Body of pancreas (tissue), 4 donors: ENCODE results near the gene ZNF638.

Experiments used
- POLR2A ChIP-seq, 3 donors: fragments of 450-650 bp; IDR thresholded peaks; one replicate each; pipeline ENCODE4 v1.6.1; 2016; ENCODE audit warnings: antibody characterized with exemption in 3 of 3, mild to moderate bottlenecking in 2 of 3
- TF ChIP-seq, protein P1 (sequence below), 7 experiments: fragments of 450-650 bp in 4 of 7; fragments of 200-600 bp in 3 of 7; sonication (generic) in 3 of 7; IDR thresholded peaks; one replicate each; pipeline ENCODE4 v1.5.1; 2016 to 2019; ENCODE audit warnings: antibody characterized with exemption in 7 of 7

DNA sequence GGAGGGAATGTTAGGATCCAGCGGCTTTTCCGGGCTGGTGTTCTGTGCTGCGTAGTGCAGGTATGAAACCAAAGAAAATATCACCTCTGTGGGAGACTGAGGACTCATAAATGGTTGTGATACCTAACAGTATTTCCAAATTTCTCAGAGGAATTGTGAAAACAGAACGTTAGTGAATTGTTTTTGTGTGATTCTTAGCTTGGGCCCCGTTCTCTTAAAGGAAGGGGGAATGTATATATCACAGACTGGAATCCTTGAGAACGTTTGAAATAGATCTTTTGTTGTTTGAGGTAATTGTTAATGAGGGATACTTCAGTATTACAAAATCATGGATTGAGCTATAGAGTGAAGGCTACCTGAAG, 834 bp downstream of the ZNF638 start:
- TF ChIP-seq, protein P1, sequence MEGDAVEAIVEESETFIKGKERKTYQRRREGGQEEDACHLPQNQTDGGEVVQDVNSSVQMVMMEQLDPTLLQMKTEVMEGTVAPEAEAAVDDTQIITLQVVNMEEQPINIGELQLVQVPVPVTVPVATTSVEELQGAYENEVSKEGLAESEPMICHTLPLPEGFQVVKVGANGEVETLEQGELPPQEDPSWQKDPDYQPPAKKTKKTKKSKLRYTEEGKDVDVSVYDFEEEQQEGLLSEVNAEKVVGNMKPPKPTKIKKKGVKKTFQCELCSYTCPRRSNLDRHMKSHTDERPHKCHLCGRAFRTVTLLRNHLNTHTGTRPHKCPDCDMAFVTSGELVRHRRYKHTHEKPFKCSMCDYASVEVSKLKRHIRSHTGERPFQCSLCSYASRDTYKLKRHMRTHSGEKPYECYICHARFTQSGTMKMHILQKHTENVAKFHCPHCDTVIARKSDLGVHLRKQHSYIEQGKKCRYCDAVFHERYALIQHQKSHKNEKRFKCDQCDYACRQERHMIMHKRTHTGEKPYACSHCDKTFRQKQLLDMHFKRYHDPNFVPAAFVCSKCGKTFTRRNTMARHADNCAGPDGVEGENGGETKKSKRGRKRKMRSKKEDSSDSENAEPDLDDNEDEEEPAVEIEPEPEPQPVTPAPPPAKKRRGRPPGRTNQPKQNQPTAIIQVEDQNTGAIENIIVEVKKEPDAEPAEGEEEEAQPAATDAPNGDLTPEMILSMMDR (IDR thresholded peaks at IDR 0.05), result no peak
- TF ChIP-seq POLR2A (IDR thresholded peaks at IDR 0.05), result no peak
